T47D (cell line): ENCODE data around the gene SDHB.

Source experiments
- DNase-seq, 2 experiments: peaks; one replicate each; pipeline versions ENCODE4 v3.0.0 to v3.0.0-alpha.2; 2011 to 2012; ENCODE audit warnings: low read depth in 1 of 2, low spot score in 1 of 2
- JUND ChIP-seq: IDR thresholded peaks from 2 replicates; pipeline ENCODE4 v1.6.1; 2012; ENCODE audit warnings: low read depth
- in situ Hi-C: cut with HindIII; loops from 2 replicates; pipeline ENCODE4 v1.10.0; 2016; ENCODE audit warnings: low sequenced_read_pairs, low pct_unique_long_range_greater_than_20kb

SDHB gene

GRCh38 chr1:17053685-17054410 is at the start of gene SDHB:
SDHB (minus strand) TSS chr1:17054032; CDS start chr1:17054019, 13 bp downstream.
- in situ Hi-C loops, result no loop called here
- TF ChIP-seq JUND, result no peak
- peak; percentile 73 to 97 for DNase-seq

GRCh38 chr1:17102232-17102631 is 48.4 kb upstream of the SDHB start:
- no peak for TF ChIP-seq JUND
- in situ Hi-C loops, result no loop called here
- no peak for DNase-seq

GRCh38 chr1:17101261-17101660 is 47.4 kb upstream of the SDHB start:
- DNase-seq, result no peak
- TF ChIP-seq JUND, result no peak
- in situ Hi-C loops, result no loop called here

- TF ChIP-seq JUND, result no peak
- no peak for DNase-seq
- in situ Hi-C loops, result no loop called here
These were observed 45.9 kb upstream of the SDHB start for GRCh38 chr1:17099616-17100340.

GRCh38 chr1:17098446-17099317 is 44.9 kb upstream of the SDHB start:
- TF ChIP-seq JUND, result no peak
- in situ Hi-C loops, result no loop called here
- no peak for DNase-seq

- no peak for TF ChIP-seq JUND
- DNase-seq, result peak; percentile 69 to 88
- in situ Hi-C loops, result no loop called here
These were observed 44.0 kb upstream of the SDHB start for GRCh38 chr1:17097787-17098186.

GRCh38 chr1:17097147-17097546 is 43.3 kb upstream of the SDHB start:
- TF ChIP-seq JUND, result no peak
- in situ Hi-C loops, result no loop called here
- DNase-seq, result peak in 1 of 2 experiments; percentile 16

- no peak for TF ChIP-seq JUND
- no peak for DNase-seq
- in situ Hi-C loops, result no loop called here
These were observed 42.8 kb upstream of the SDHB start for GRCh38 chr1:17096584-17096983.

GRCh38 chr1:17095141-17095540 is 41.3 kb upstream of the SDHB start:
- in situ Hi-C loops, result no loop called here
- no peak for DNase-seq
- no peak for TF ChIP-seq JUND

GRCh38 chr1:17094664-17095063 is 40.8 kb upstream of the SDHB start:
- no peak for DNase-seq
- no peak for TF ChIP-seq JUND
- in situ Hi-C loops, result no loop called here

GRCh38 chr1:17093822-17094393 is 40.1 kb upstream of the SDHB start:
- no peak for TF ChIP-seq JUND
- in situ Hi-C loops, result no loop called here

GRCh38 chr1:17091252-17091651 is 37.4 kb upstream of the SDHB start:
- in situ Hi-C loops, result no loop called here
- DNase-seq, result no peak
- no peak for TF ChIP-seq JUND

More at GRCh38 chr1:17093822-17094393, 40.1 kb upstream of the SDHB start:
- no peak for DNase-seq
